Measurements from ENCODE around the gene SLC22A7. TPM values are rescaled to one million over a fixed set of nuclear protein-coding genes. Genes with fewer than 3 reads are reported as not detected.

The SLC22A7 gene
- polyA plus RNA-seq, 1 donor from 2014 or later, result 2.3 TPM

- Histone ChIP-seq H3F3A (ENCODE audit: insufficient read depth, low read length, poor library complexity, severe bottlenecking) (no peaks in the 10 kb centered on the region), H3K9me3 (ENCODE audit: low read length) (no peaks in the 10 kb centered on the region), H3K9me2 (ENCODE audit: insufficient read depth, low read length) (no peaks in the 10 kb centered on the region), H3K4me2 (ENCODE audit: low read length) (no peak overlapping the region), H4K20me1 (ENCODE audit: insufficient read depth) (peaks cover 5% of the 10 kb centered on the region), H3K27me3 (ENCODE audit: insufficient read depth, low read depth, low read length) (peaks cover 2% of the 10 kb centered on the region), H3K27ac (ENCODE audit: low read length) (no peak overlapping the region), H3K9ac (ENCODE audit: low read length) (no peak overlapping the region), H3K79me2 (replicated peaks; ENCODE audit: insufficient read depth, low read length) (no peaks in the 10 kb centered on the region), H3K36me3 (ENCODE audit: insufficient read depth, low read length) (no peaks in the 10 kb centered on the region), H3K4me3 (ENCODE audit: low read length) (no peak overlapping the region), H2AFZ (ENCODE audit: low read depth, low read length) (no peak overlapping the region)
- TF ChIP-seq TAF1 (IDR thresholded peaks at IDR 0.05; ENCODE audit: low read depth) (no peak), SMC3 (conservative IDR thresholded peaks at IDR 0.05; ENCODE audit: poor library complexity) (no peak), RAD21 (conservative IDR thresholded peaks at IDR 0.05) (no peak), CTCF (IDR thresholded peaks at IDR 0.05; ENCODE audit: poor library complexity, severe bottlenecking) (no peak), EZH2 (IDR thresholded peaks at IDR 0.05; ENCODE audit: borderline replicate concordance, insufficient read depth, low read length, poor library complexity, severe bottlenecking) (no peak), MXI1 (conservative IDR thresholded peaks at IDR 0.05; ENCODE audit: poor library complexity, severe bottlenecking) (no peak), EP300 (conservative IDR thresholded peaks at IDR 0.05; ENCODE audit: poor library complexity, severe bottlenecking) (no peak), REST (IDR thresholded peaks at IDR 0.05; ENCODE audit: borderline replicate concordance) (no peak), POLR2AphosphoS5 (IDR thresholded peaks at IDR 0.05) (no peak)
Observed at GRCh38 chr6:43268782-43269272, 29.2 kb upstream of the SLC22A7 start.

- Histone ChIP-seq H4K20me1 (ENCODE audit: insufficient read depth) (peaks cover 5% of the 10 kb centered on the region), H3K27me3 (ENCODE audit: insufficient read depth, low read depth, low read length) (peaks cover 8% of the 10 kb centered on the region), H3K4me3 (ENCODE audit: low read length) (no peak overlapping the region), H3K79me2 (replicated peaks; ENCODE audit: insufficient read depth, low read length) (no peaks in the 10 kb centered on the region), H3K9me2 (ENCODE audit: insufficient read depth, low read length) (no peaks in the 10 kb centered on the region), H2AFZ (ENCODE audit: low read depth, low read length) (no peak overlapping the region), H3K9me3 (ENCODE audit: low read length) (no peaks in the 10 kb centered on the region), H3K36me3 (ENCODE audit: insufficient read depth, low read length) (no peaks in the 10 kb centered on the region), H3K27ac (ENCODE audit: low read length) (no peak overlapping the region), H3K4me2 (ENCODE audit: low read length) (no peak overlapping the region), H3K9ac (ENCODE audit: low read length) (no peak overlapping the region), H3F3A (ENCODE audit: insufficient read depth, low read length, poor library complexity, severe bottlenecking) (no peaks in the 10 kb centered on the region)
- TF ChIP-seq EZH2 (IDR thresholded peaks at IDR 0.05; ENCODE audit: borderline replicate concordance, insufficient read depth, low read length, poor library complexity, severe bottlenecking) (no peak), TAF1 (IDR thresholded peaks at IDR 0.05; ENCODE audit: low read depth) (no peak)
Observed at GRCh38 chr6:43269273-43270007, 28.6 kb upstream of the SLC22A7 start.

All from neural cell (in vitro differentiated cells).